Coronary artery (tissue), 2 donors: ENCODE data around the gene SORBS2.
A peak's percentile ranks its signal among the peaks of the same experiment; 100 is the strongest.

Experiments used
- DNase-seq: peaks from one replicate; pipeline ENCODE4 v3.0.0-alpha.2; 2017; ENCODE audit warnings: low spot score
- H3K27ac ChIP-seq, 2 donors: fragments of 200-600 bp; sonication (generic); one replicate each; pipeline ENCODE4 v1.5.1; 2016 to 2019
- H3K4me3 ChIP-seq: fragments of 200-600 bp; sonication (generic); 2 replicates; pipeline ENCODE4 v1.5.1; 2016; ENCODE audit warnings: mild to moderate bottlenecking, moderate library complexity
- TF ChIP-seq, protein P1 (sequence below): fragments of 200-600 bp; sonication (generic); IDR thresholded peaks from one replicate; pipeline ENCODE4 v1.5.1; 2019; ENCODE audit warnings: antibody characterized with exemption

The SORBS2 gene

GRCh38 chr4:185730849-185731608 is 81.0 kb downstream of the SORBS2 start:
- TF ChIP-seq, protein P1, sequence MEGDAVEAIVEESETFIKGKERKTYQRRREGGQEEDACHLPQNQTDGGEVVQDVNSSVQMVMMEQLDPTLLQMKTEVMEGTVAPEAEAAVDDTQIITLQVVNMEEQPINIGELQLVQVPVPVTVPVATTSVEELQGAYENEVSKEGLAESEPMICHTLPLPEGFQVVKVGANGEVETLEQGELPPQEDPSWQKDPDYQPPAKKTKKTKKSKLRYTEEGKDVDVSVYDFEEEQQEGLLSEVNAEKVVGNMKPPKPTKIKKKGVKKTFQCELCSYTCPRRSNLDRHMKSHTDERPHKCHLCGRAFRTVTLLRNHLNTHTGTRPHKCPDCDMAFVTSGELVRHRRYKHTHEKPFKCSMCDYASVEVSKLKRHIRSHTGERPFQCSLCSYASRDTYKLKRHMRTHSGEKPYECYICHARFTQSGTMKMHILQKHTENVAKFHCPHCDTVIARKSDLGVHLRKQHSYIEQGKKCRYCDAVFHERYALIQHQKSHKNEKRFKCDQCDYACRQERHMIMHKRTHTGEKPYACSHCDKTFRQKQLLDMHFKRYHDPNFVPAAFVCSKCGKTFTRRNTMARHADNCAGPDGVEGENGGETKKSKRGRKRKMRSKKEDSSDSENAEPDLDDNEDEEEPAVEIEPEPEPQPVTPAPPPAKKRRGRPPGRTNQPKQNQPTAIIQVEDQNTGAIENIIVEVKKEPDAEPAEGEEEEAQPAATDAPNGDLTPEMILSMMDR: no peak
- no peak overlapping the region for H3K4me3 ChIP-seq
- H3K27ac ChIP-seq: peak overlapping the region; percentile 79 to 89
- no peak for DNase-seq

DNA sequence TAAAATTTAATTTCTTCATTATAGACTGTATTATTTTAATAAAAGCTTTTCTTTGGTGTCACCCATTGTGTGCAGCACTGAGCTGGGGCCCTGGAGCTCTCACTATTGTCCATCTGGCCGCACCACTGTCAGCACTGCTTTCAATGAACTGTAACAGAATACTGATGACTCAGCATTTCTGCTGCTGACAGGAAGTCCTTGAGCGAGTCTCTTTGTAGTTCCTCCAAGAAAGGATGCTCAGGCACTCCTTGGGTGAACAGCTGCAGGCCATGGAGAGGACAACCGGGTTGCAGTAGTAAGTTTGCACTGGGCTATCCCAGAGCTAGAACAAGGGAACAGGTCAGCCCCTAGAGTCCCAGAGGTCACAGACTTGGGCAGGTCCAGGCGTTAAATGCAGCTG is 81.6 kb downstream of the SORBS2 start:
- no peak for DNase-seq
- H3K27ac ChIP-seq: peak overlapping the region; percentile 43 to 89
- no peak overlapping the region for H3K4me3 ChIP-seq
- TF ChIP-seq, protein P1: no peak

DNA sequence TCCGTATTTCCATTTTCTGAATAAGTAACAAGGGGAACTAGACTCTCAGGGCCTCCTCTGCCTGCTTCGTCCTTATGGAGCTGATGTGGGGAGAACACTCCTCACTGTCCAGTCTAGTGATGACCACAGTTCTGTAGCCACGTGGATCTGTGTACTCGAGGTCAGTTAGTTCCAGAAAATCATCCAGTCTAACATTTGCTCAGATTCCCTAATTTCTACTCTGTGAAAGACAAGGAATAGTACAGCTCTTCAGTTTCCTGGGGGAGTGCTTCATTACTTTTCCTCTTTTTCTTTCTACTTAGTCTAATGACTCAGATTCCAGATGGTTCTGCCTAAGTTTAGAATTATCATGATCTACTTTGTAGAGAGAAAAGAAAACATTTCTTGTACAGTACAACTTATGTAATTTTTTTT is 82.6 kb downstream of the SORBS2 start:
- TF ChIP-seq, protein P1: no peak
- peak overlapping the region; percentile 62 to 86 for H3K27ac ChIP-seq
- H3K4me3 ChIP-seq: no peak overlapping the region
- DNase-seq: no peak

DNA sequence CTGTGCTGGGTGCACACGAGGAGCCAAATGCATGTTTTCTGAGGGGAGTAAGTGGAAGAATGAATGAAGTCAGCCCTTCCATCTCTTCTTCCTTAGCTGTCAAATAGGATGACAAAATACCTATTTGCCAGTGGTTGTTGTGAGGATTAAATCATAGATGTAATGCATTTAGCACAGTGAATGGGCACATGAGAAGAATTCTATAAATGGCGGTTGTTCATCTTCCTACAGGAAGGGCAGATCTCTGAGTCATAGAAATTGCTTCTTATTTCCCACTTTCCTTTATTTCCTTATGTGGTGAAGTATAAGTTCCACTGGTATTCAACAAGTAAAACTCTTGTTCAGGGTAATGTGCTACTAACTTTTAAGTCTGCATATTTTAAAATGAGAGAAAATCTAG is 83.1 kb downstream of the SORBS2 start:
- Histone ChIP-seq H3K27ac (peak overlapping the region; percentile 50 to 62), H3K4me3 (no peak overlapping the region)
- no peak for DNase-seq
- TF ChIP-seq, protein P1: no peak

DNA sequence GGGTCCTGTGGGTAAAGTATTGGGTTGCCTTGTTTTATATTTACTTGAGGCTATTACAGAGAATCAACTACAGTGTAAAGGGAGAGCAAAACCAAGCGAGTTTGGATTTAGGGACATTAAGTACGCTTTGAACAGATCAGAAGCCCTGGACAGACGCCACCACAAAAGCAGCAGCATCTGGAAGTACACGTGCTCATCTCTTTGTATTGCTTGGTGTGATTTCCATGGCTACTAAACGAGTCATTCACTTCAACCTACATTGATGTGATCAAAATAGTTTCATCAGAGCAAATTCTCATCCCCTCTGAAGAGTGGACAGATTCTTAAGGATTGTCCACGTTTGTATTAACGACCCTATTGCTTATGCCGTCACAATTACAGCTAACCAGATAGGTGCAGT is 85.1 kb downstream of the SORBS2 start:
- no peak overlapping the region for H3K4me3 ChIP-seq
- TF ChIP-seq, protein P1: no peak
- peak overlapping the region; percentile 64 to 67 for H3K27ac ChIP-seq
- no peak for DNase-seq

GRCh38 chr4:185723631-185724260 is 88.2 kb downstream of the SORBS2 start:
- no peak for DNase-seq
- no peak overlapping the region for H3K4me3 ChIP-seq
- TF ChIP-seq, protein P1: no peak
- peak overlapping the region; percentile 67 to 75 for H3K27ac ChIP-seq

DNA sequence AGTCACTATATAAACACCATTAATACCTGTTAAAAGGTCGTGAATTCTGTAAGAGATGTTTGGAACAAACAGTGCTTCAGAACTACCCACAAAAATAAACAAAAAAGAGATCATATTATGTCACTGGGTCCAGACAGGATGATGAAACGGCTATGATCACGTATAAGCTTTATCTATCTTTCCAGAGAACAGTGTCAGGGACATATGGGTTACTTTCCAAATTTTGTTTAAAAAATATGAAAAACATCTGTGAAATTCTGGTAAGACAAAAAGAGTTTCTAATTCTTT is 90.0 kb downstream of the SORBS2 start:
- no peak for DNase-seq
- TF ChIP-seq, protein P1: no peak
- Histone ChIP-seq H3K27ac (peak overlapping the region; percentile 67 to 72), H3K4me3 (no peak overlapping the region)
